ENCODE measurements around the gene SLC16A11. TPM values are rescaled to one million over a fixed set of nuclear protein-coding genes. Genes with fewer than 3 reads are reported as not detected.

SLC16A11 gene
- total RNA-seq, 1 donor from 2014 or later: not detected

- DNase-seq (ENCODE audit: low read depth) (no peak), FAIRE-seq (no peak)
- Histone ChIP-seq H3K27me3 (ENCODE audit: insufficient read depth, low read length) (peaks cover 3% of the 10 kb centered on the region), H3K4me1 (ENCODE audit: insufficient read depth, low read length) (peaks cover 6% of the 10 kb centered on the region), H3K4me3 (ENCODE audit: insufficient read depth, low read depth, low read length) (no peak overlapping the region), H3K27ac (ENCODE audit: low read depth, low read length) (no peak overlapping the region), H3K9ac (ENCODE audit: low read length) (no peak overlapping the region), H3K79me2 (ENCODE audit: insufficient read depth, low read length) (no peaks in the 10 kb centered on the region), H3K9me3 (ENCODE audit: insufficient read depth, low read depth, low read length) (no peaks in the 10 kb centered on the region), H3K36me3 (ENCODE audit: insufficient read depth, low read length) (no peaks in the 10 kb centered on the region), H4K20me1 (ENCODE audit: insufficient read depth, low read length) (no peaks in the 10 kb centered on the region), H3K4me2 (ENCODE audit: low read length) (no peak overlapping the region), H2AFZ (ENCODE audit: low read depth, low read length) (no peak overlapping the region)
- no peak overlapping the region for H3K27ac Mint-ChIP-seq (ENCODE audit: unreplicated experiment)
- peaks cover 8% of the 10 kb centered on the region for H3K9me3 Mint-ChIP-seq (ENCODE audit: unreplicated experiment)
- TF ChIP-seq EZH2 (IDR thresholded peaks at IDR 0.05; ENCODE audit: insufficient read depth, low read length) (no peak), CTCF (IDR thresholded peaks at IDR 0.05; ENCODE audit: insufficient read depth, low read depth, low read length) (no peak)
- H3K4me1 Mint-ChIP-seq (ENCODE audit: low read depth, unreplicated experiment): peaks cover 1% of the 10 kb centered on the region
- no peak overlapping the region for H3K4me3 Mint-ChIP-seq (ENCODE audit: unreplicated experiment)
- H3K36me3 Mint-ChIP-seq (ENCODE audit: low read depth, unreplicated experiment): peaks cover 5% of the 10 kb centered on the region
- H3K27me3 Mint-ChIP-seq (ENCODE audit: low read depth, unreplicated experiment): peaks cover 18% of the 10 kb centered on the region
Measured at GRCh38 chr17:7080456-7081041, 36.7 kb upstream of the SLC16A11 start.

GRCh38 chr17:7079581-7080455 is 35.9 kb upstream of the SLC16A11 start, which contains the start of gene CLEC10A:
CLEC10A (minus strand) TSS chr17:7080251; CDS start chr17:7078812, 1,439 bp downstream.
- Mint-ChIP-seq H3K27me3 (ENCODE audit: low read depth, unreplicated experiment) (peaks cover 21% of the 10 kb centered on the region), H3K27ac (ENCODE audit: unreplicated experiment) (no peak within 1 kb of the TSS), H3K9me3 (ENCODE audit: unreplicated experiment) (peaks cover 8% of the 10 kb centered on the region), H3K4me3 (ENCODE audit: unreplicated experiment) (no peak within 1 kb of the TSS), H3K36me3 (ENCODE audit: low read depth, unreplicated experiment) (peaks cover 5% of the 10 kb centered on the region), H3K4me1 (ENCODE audit: low read depth, unreplicated experiment) (peaks cover 1% of the 10 kb centered on the region)
- FAIRE-seq: no peak
- no peaks in the 10 kb centered on the region for H3K79me2 ChIP-seq (ENCODE audit: insufficient read depth, low read length)
- H3K4me2 ChIP-seq (ENCODE audit: low read length): no peak within 1 kb of the TSS
- H2AFZ ChIP-seq (ENCODE audit: low read depth, low read length): no peak within 1 kb of the TSS
- H3K36me3 ChIP-seq (ENCODE audit: insufficient read depth, low read length): no peaks in the 10 kb centered on the region
- H3K27me3 ChIP-seq (ENCODE audit: insufficient read depth, low read length): peaks cover 5% of the 10 kb centered on the region
- H3K27ac ChIP-seq (ENCODE audit: low read depth, low read length): no peak within 1 kb of the TSS
- no peaks in the 10 kb centered on the region for H3K9me3 ChIP-seq (ENCODE audit: insufficient read depth, low read depth, low read length)
- H3K4me3 ChIP-seq (ENCODE audit: insufficient read depth, low read depth, low read length): no peak within 1 kb of the TSS
- H3K4me1 ChIP-seq (ENCODE audit: insufficient read depth, low read length): peaks cover 6% of the 10 kb centered on the region
- DNase-seq (ENCODE audit: low read depth): no peak
- no peak within 1 kb of the TSS for H3K9ac ChIP-seq (ENCODE audit: low read length)
- H4K20me1 ChIP-seq (ENCODE audit: insufficient read depth, low read length): no peaks in the 10 kb centered on the region
- TF ChIP-seq CTCF (IDR thresholded peaks at IDR 0.05; ENCODE audit: insufficient read depth, low read depth, low read length) (no peak), EZH2 (IDR thresholded peaks at IDR 0.05; ENCODE audit: insufficient read depth, low read length) (no peak)

Data from astrocyte (in vitro differentiated cells and primary cell).